HG02870 (cell line): ENCODE data around the gene ZFAND3.
"Not testable (repeated sequence)": the region's sequence is repeated elsewhere in the genome, so short reads cannot be mapped to it uniquely, and the experiment has no call there.

Experiments
- ATAC-seq: cut with Tn5 transposase; IDR thresholded peaks from one replicate; pipeline ENCODE4 v1.9.1; 2021; ENCODE audit warnings: mild to moderate bottlenecking, moderate library complexity; ENCODE audit not compliant: unreplicated experiment

ZFAND3 gene

DNA sequence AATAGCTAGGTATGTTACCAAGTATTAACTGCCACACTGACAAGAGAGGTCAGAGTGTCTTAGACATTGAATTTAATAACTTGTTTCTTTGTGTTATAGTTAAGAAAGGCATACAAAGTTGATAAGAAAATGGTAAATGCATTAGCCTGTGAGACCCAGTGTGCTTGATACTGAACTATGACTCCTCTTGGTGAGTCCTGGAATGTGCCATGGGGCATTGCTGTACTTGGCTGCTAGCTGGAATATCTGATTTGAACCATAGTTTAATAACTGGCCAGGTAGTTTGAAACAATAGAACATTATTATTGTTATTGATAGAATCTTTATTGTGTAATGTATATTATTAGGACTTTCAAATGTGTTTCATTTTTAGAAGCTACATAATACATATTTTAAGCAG, 70.0 kb downstream of the ZFAND3 start:
- no peak for ATAC-seq

- ATAC-seq, result no peak
These were observed 71.5 kb downstream of the ZFAND3 start for GRCh38 chr6:37891072-37891471.

DNA sequence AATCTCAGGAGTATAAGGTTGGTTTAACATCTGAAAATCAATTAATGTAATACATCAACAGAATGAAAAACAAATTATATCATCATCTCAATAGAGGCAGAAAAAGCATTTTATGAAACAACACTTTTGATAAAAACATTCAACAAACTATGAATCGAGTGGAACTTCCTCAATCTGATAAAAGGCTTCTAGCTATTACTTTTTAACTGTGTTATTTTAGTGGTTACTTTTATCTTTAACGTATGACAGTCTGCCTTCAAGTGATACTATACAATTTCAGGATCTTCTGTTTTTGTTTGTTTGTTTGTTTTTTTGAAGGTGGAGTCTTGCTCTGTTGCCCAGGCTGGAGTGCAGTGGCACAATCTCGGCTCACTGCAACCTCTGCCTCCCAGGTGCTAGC, 73.7 kb downstream of the ZFAND3 start:
- no peak for ATAC-seq

- ATAC-seq, result not testable (repeated sequence)
These were observed 74.2 kb downstream of the ZFAND3 start for GRCh38 chr6:37893734-37894133.

DNA sequence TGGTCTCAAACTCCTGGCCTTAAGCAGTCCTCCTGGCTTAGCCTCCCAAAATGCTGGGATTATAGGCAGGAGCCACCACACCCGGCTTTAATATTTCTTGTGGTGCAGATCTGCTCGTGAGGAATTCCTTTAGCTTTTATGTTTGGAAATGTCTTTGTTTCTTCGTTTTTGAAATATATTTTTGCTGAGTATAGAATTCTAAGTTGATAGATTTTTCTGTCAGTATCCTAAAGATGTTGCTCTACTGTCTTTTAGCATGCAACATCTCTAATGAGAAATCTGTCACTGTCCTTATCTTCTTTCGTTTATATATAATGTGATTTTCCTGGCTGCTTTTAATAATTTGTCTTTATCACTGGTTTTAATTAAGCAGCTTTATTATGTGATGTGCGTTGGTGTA, 75.1 kb downstream of the ZFAND3 start:
- ATAC-seq, result no peak

GRCh38 chr6:37897321-37897720, 77.8 kb downstream of the ZFAND3 start:
- no peak for ATAC-seq

- ATAC-seq, result no peak
These were observed 78.4 kb downstream of the ZFAND3 start for GRCh38 chr6:37897818-37898515.

GRCh38 chr6:37903351-37904340, 84.1 kb downstream of the ZFAND3 start:
- ATAC-seq, result no peak

DNA sequence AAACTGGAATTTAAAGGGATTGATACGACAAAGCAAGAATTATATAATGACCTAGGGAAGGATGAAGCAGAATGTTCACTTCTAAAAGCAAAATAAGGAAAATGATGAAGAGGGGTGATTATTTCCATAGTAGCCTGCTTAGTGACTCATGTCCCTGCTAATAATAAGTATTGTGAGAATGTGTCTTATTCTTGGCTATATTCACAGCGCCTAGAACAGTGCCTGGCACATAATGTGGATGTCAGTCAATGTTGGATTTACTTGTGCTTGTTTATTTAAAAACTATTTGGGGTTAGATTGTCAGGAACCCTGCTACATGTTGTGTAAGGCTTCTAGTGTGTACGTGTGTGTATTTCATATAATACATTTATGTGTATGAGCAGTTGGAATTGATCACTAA, 85.1 kb downstream of the ZFAND3 start:
- ATAC-seq, result no peak

DNA sequence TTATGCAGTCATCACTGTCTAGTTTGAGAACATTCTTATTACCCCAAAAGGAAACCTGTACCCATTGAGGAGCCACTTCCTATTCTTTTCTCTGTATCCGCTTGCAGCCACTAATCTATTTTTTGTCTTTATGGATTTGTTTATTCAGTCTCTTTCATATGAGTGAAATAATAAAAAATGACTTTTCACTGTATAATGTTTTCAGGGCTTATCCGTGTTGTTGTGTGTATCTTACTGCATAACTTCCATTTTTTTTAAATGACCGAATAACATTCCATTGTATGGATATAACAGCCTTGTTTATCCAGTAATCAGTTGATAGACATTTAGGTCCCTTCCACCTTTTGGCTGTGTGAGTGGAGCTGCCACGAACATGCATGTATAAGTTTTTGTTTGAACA, 86.6 kb downstream of the ZFAND3 start:
- no peak for ATAC-seq

DNA sequence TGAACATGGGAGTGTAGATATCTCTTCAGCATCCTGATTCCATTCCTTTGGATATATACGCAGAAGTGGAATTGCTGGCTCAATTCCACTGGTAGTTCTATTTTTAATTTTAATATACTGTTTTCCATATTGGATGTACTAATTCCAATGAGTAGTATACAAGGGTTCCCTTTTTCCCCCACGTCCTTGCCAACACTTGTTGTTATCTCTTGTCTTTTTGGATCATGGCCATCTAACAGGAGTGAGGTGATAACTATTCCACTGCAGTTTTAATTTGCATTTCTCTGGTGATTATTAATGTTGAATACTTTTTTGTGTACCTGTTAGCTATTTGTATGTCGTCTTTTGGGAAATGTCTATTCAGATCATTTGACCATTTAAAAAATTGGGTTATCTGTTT, 91.5 kb downstream of the ZFAND3 start:
- ATAC-seq, result no peak

GRCh38 chr6:37913210-37913609, 93.7 kb downstream of the ZFAND3 start:
- ATAC-seq, result no peak

DNA sequence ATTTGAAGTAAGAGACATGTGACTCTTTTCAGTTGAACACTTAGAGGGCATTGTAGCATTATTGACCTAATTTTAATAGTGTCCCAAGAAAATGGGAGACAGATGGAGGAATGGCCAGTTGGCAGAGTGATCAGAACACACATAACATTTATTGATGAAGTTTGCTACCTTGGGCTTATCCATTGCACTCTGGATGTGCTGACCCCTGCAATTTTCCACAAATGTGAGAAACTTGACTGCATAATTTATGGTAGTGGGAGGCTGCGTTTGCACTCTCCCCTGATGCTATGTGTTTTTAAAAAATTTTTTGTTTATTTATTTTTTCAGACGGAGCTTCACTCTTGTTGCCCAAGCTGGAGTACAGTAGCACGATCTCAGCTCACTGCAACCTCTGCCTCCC, 95.9 kb downstream of the ZFAND3 start:
- ATAC-seq, result no peak

DNA sequence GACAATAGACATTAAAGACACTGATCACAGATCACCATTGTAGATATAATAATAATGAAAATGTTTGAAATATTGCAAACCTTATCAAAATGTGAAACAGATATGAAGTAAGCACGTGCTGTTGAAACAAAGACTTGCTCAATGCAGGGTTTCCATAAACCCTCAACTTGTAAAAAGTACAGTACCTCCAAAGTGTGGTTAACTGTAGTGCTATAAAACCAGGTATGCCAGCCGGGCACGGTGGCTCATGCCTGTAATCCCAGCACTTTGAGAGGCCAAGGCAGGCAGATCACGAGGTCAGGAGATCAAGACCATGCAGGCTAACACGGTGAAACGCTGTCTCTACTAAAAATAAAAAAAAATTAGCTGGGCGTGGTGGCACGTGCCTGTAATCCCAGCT, 96.6 kb downstream of the ZFAND3 start:
- no peak for ATAC-seq

DNA sequence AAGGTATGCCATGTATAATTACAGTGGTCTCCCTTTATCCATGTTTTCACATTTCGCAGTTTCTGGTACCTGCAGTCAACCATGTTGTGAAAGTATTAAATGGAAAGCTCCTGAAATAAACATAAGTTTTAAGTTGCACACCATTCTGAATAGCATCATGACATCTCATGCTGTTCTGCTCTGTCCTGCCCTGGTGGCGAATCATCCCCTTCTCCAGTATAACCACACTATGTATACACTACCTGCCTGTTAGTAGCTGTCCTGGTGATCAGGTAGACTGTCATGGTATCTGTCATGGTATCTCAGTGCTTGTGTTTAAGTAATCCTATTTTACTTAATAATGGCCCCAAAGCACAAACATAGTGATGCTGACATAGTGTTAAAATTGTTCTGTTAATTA, 97.1 kb downstream of the ZFAND3 start:
- ATAC-seq, result no peak

DNA sequence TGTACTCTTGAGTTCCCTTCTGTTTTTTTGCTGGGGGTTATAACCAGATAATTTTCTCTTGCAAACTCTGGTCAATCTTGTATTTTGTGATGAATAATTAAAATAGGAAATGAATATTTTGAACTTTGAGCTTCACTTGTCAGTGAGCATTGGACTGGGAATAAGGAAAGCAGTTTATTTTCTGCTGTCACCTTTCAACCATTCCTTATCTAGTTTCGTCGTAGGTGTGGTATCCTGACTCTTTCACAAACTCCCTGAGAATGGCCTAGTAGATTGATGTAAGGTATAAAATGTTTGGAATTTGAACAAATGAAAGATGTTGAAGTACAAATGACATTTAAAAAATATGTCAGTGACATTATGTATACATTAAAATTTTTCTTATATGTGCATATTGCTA, 98.0 kb downstream of the ZFAND3 start:
- ATAC-seq, result no peak

DNA sequence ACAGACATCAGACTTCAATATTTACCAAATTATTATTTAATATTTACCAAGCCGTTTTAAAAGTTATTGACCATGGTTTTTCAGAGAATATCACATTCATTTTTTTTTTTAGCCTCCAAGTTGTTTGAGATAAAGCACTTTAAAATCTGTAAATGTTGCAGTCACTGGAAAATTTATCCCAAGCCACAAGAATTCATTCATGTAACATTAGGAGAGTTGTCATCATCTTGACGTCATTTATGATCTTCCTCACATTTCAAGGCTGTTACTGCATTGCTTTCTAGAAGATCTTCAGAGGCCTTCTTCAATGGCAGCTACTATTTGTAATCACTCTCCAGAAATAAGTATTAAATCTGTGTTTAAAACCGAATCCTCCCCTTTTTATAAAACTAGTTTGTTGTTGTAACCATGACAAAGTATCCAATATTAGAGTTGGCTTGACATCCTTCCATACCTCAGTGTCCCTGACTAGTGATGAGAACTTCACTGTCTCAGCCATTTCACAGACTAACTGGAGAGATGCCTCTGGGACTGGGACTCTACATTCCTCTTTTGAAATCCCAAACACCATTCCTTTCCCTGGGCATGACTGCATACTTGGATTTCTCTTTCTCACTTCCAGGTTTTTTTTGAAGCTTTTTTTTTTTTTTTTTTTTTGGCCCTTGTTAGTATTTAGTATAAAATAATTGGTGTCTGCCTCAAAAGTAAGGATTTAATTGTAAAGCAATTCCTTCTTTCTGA, 100.1 kb downstream of the ZFAND3 start:
- ATAC-seq, result no peak

GRCh38 chr6:37920667-37921066, 101.1 kb downstream of the ZFAND3 start:
- no peak for ATAC-seq

DNA sequence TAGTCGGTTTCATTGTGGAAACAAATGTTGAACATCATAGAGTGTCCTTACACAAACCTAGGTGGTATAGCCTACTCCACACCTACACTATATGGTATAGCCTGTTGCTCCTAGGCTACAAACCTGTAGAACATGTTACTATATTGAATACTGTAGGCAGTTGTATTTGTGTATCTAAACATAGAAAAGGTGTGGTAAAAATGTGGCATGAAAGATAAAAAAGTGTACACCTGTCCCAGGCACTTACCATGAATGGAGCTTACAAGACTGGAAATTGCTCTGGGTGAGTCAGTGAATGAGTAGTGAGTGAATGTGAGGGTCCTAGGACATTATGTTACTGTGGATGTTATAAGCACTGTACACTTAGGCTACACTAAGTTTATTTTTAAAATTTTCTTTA, 103.0 kb downstream of the ZFAND3 start:
- no peak for ATAC-seq

GRCh38 chr6:37923514-37923913, 104.0 kb downstream of the ZFAND3 start:
- ATAC-seq, result no peak

GRCh38 chr6:37926661-37927060, 107.1 kb downstream of the ZFAND3 start:
- no peak for ATAC-seq
